H9 (cell line): ENCODE measurements around the gene FREM2. TPM values are rescaled to one million over a fixed set of nuclear protein-coding genes. Genes with fewer than 3 reads are reported as not detected.
A peak's percentile ranks its signal among the peaks of the same experiment; 100 is the strongest.

ENCODE experiments used
- DNase-seq: peaks from one replicate; pipeline ENCODE4 v3.0.0-alpha.2; 2017
- H2AFZ ChIP-seq: one replicate; pipeline ENCODE4 v1.6.1; 2013; ENCODE audit warnings: mild to moderate bottlenecking, low read length, control low read depth, moderate library complexity
- H2AK5ac ChIP-seq: 2 replicates; pipeline ENCODE4 v1.6.1; 2013; ENCODE audit warnings: low read length, control low read depth, mixed read lengths; ENCODE audit not compliant: insufficient read length
- H2BK120ac ChIP-seq: one replicate; pipeline ENCODE4 v1.6.1; 2013; ENCODE audit warnings: low read depth, mild to moderate bottlenecking, low read length, control low read depth, inconsistent platforms; ENCODE audit not compliant: poor library complexity, severe bottlenecking
- H2BK12ac ChIP-seq: 2 replicates; pipeline ENCODE4 v1.6.1; 2013; ENCODE audit warnings: low read length, control low read depth, mixed read lengths, low read depth; ENCODE audit not compliant: insufficient read length
- H2BK15ac ChIP-seq: 2 replicates; pipeline ENCODE4 v1.6.1; 2013; ENCODE audit warnings: low read depth, low read length, control low read depth
- H2BK20ac ChIP-seq: one replicate; pipeline ENCODE4 v1.6.1; 2013; ENCODE audit warnings: low read depth, mild to moderate bottlenecking, low read length, control low read depth, inconsistent platforms; ENCODE audit not compliant: poor library complexity, severe bottlenecking
- H2BK5ac ChIP-seq: 2 replicates; pipeline ENCODE4 v1.6.1; 2013; ENCODE audit warnings: low read length, control low read depth, mixed read lengths; ENCODE audit not compliant: insufficient read length
- H3K14ac ChIP-seq: 2 replicates; pipeline ENCODE4 v1.6.1; 2013; ENCODE audit warnings: low read length, control low read depth; ENCODE audit not compliant: insufficient read depth
- H3K18ac ChIP-seq: 2 replicates; pipeline ENCODE4 v1.6.1; 2013; ENCODE audit warnings: low read depth, mild to moderate bottlenecking, mixed read lengths, low read length, control low read depth; ENCODE audit not compliant: insufficient read length
- H3K23ac ChIP-seq: 2 replicates; pipeline ENCODE4 v1.6.1; 2013; ENCODE audit warnings: low read length, control low read depth, mixed read lengths, low read depth; ENCODE audit not compliant: insufficient read length
- H3K23me2 ChIP-seq: 2 replicates; pipeline ENCODE4 v1.6.1; 2013; ENCODE audit warnings: low read depth, mild to moderate bottlenecking, mixed read lengths, low read length, control low read depth; ENCODE audit not compliant: insufficient read length, poor library complexity, severe bottlenecking
- H3K27ac ChIP-seq: 2 replicates; pipeline ENCODE4 v1.5.1; 2013; ENCODE audit warnings: low read length, control low read depth, mixed read lengths, low read depth; ENCODE audit not compliant: insufficient read length
- H3K27me3 ChIP-seq: 2 replicates; pipeline ENCODE4 v1.6.1; 2013; ENCODE audit warnings: low read length, control low read depth, inconsistent platforms; ENCODE audit not compliant: insufficient read depth
- H3K4ac ChIP-seq: 2 replicates; pipeline ENCODE4 v1.6.1; 2013; ENCODE audit warnings: low read depth, mild to moderate bottlenecking, control low read depth, inconsistent platforms, low read length, moderate library complexity
- H3K4me1 ChIP-seq: 2 replicates; pipeline ENCODE4 v1.6.1; 2013; ENCODE audit warnings: low read length, control low read depth, inconsistent platforms; ENCODE audit not compliant: insufficient read depth
- H3K4me2 ChIP-seq: 2 replicates; pipeline ENCODE4 v1.6.1; 2013; ENCODE audit warnings: low read length, control low read depth, mixed read lengths; ENCODE audit not compliant: insufficient read length, insufficient read depth
- H3K56ac ChIP-seq: 2 replicates; pipeline ENCODE4 v1.6.1; 2013; ENCODE audit warnings: low read depth, mild to moderate bottlenecking, mixed read lengths, low read length, control low read depth; ENCODE audit not compliant: insufficient read length
- H3K79me1 ChIP-seq: 2 replicates; pipeline ENCODE4 v1.6.1; 2013; ENCODE audit warnings: low read depth, mild to moderate bottlenecking, moderate library complexity, low read length, control low read depth, inconsistent platforms; ENCODE audit not compliant: insufficient read depth, poor library complexity, severe bottlenecking
- H3K79me2 ChIP-seq: 2 replicates; pipeline ENCODE4 v1.6.1; 2013; ENCODE audit warnings: low read length, control low read depth, inconsistent platforms; ENCODE audit not compliant: insufficient read depth
- H3K9ac ChIP-seq: 2 replicates; pipeline ENCODE4 v1.6.1; 2013; ENCODE audit warnings: low read length, control low read depth, mixed read lengths; ENCODE audit not compliant: insufficient read length; ENCODE audit errors: extremely low read depth
- H3K9me3 ChIP-seq: one replicate; pipeline ENCODE4 v1.6.1; 2013; ENCODE audit warnings: low read depth, low read length, inconsistent platforms; ENCODE audit not compliant: control insufficient read depth
- H3T11ph ChIP-seq: one replicate; pipeline ENCODE4 v1.6.1; 2013; ENCODE audit warnings: mild to moderate bottlenecking, low read length, control low read depth, inconsistent platforms
- H4K20me1 ChIP-seq: one replicate; pipeline ENCODE4 v1.6.1; 2013; ENCODE audit not compliant: control insufficient read depth, insufficient read length, insufficient read depth
- H4K5ac ChIP-seq: 2 replicates; pipeline ENCODE4 v1.6.1; 2013; ENCODE audit warnings: low read depth, mild to moderate bottlenecking, mixed read lengths, low read length, control low read depth; ENCODE audit not compliant: insufficient read length
- H4K8ac ChIP-seq: replicated peaks from 2 replicates; pipeline ENCODE4 v1.6.1; 2013; ENCODE audit warnings: low read length, control low read depth, mixed read lengths, low read depth; ENCODE audit not compliant: insufficient read length
- H4K91ac ChIP-seq: 2 replicates; pipeline ENCODE4 v1.6.1; 2013; ENCODE audit warnings: low read depth, mild to moderate bottlenecking, moderate library complexity, mixed read lengths, low read length, control low read depth; ENCODE audit not compliant: insufficient read length
- H3K27ac Mint-ChIP-seq, 3 experiments: 2 replicates in 2 of 3; 3 replicates in 1 of 3; pipeline ENCODE4 v1.8.0; 2020 to 2021; ENCODE audit warnings: mixed read lengths in 3 of 3, mild to moderate bottlenecking in 1 of 3, moderate library complexity in 1 of 3
- H3K27me3 Mint-ChIP-seq: 2 replicates; pipeline ENCODE4 v1.8.0; 2021; ENCODE audit warnings: low read depth, mild to moderate bottlenecking, moderate library complexity, mixed read lengths
- H3K36me3 Mint-ChIP-seq, 3 experiments: 2 replicates in 2 of 3; 3 replicates in 1 of 3; pipeline ENCODE4 v1.8.0; 2020 to 2021; ENCODE audit warnings: low read depth in 3 of 3, mixed read lengths in 3 of 3; ENCODE audit not compliant: insufficient read depth in 1 of 3
- H3K4me1 Mint-ChIP-seq, 2 experiments: 2 replicates each; pipeline ENCODE4 v1.8.0; 2020; ENCODE audit warnings: mixed read lengths in 2 of 2
- H3K4me3 Mint-ChIP-seq, 2 experiments: 2 replicates in 1 of 2; 3 replicates in 1 of 2; pipeline ENCODE4 v1.8.0; 2020 to 2021; ENCODE audit warnings: mild to moderate bottlenecking in 2 of 2, mixed read lengths in 2 of 2, moderate library complexity in 1 of 2
- H3K9me3 Mint-ChIP-seq, 2 experiments: 2 replicates in 1 of 2; 3 replicates in 1 of 2; pipeline ENCODE4 v1.8.0; 2020; ENCODE audit warnings: mild to moderate bottlenecking in 2 of 2, mixed read lengths in 2 of 2, moderate library complexity in 1 of 2
- WGBS: extraction: QIAGEN DNeasy Blood & Tissue Kit; methylation state at CpG from one replicate; pipeline ENCODE4 v1.1.7; 2013; ENCODE audit warnings: missing lambda C conversion rate, low lambda C conversion rate, mixed read lengths; ENCODE audit not compliant: insufficient read length; ENCODE audit errors: extremely low coverage; 5-methylcytosine and 5-hydroxymethylcytosine counted together
- total RNA-seq: library from RNA; stranded (reverse); gene quantifications from 2 replicates; pipeline ENCODE4 v1.2.1, GENCODE V29; 2021
- TF ChIP-seq, protein P1 (sequence below): fragments of 200-600 bp; sonication (generic); conservative IDR thresholded peaks from 3 replicates; pipeline ENCODE4 v1.8.0; 2021; ENCODE audit warnings: antibody characterized with exemption, mild to moderate bottlenecking

Gene FREM2
- total RNA-seq, 1 experiment from 2014 or later = 16.0 TPM

DNA sequence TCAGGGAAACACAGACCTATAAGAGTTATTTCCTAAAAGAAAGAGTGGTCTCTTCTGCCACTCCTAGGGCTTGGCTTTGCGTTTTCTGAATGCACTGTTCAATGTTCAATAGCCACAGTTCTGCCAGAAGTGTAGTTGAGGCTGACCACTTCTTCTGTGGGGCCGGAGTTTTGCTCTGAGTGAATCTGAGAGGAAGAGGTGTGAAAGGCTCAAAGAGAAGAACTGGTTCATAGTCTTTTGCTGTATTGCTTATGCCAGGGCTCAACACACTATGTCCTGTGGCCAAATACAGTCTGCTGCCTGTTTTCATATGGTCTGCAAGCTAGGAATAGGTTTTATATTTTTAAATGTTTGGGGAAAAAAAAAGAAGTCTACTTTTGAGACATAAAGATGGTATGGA, 175.6 kb downstream of the FREM2 start:
- Mint-ChIP-seq H3K27ac (peak overlapping the region in 1 of 3 experiments; percentile 79; a peak in 1 of 7 replicates), H3K4me1 (peaks cover under 1 to 3% of the 10 kb centered on the region in 2 experiments), H3K9me3 (no peaks in the 10 kb centered on the region), H3K27me3 (no peaks in the 10 kb centered on the region), H3K4me3 (no peak overlapping the region), H3K36me3 (peaks cover 0 to 2% (median 0%) of the 10 kb centered on the region in 3 experiments; a peak in 1 of 7 replicates)
- H3K4ac ChIP-seq = no peak overlapping the region
- no peak overlapping the region for H3K4me2 ChIP-seq
- H3K27ac ChIP-seq = no peak overlapping the region
- no peaks in the 10 kb centered on the region for H3K27me3 ChIP-seq
- no peak overlapping the region for H4K91ac ChIP-seq
- no peaks in the 10 kb centered on the region for H4K20me1 ChIP-seq
- H2AK5ac ChIP-seq = no peak overlapping the region
- H3K56ac ChIP-seq = no peak overlapping the region
- H3K23me2 ChIP-seq = no peaks in the 10 kb centered on the region
- H3K23ac ChIP-seq = no peak overlapping the region
- H2AFZ ChIP-seq = no peak overlapping the region
- H3K9ac ChIP-seq = no peak overlapping the region
- H3K79me1 ChIP-seq = no peaks in the 10 kb centered on the region
- H2BK20ac ChIP-seq = no peak overlapping the region
- no peak overlapping the region for H4K5ac ChIP-seq
- no peak overlapping the region for H3K14ac ChIP-seq
- no peaks in the 10 kb centered on the region for H3K79me2 ChIP-seq
- TF ChIP-seq, protein P1, sequence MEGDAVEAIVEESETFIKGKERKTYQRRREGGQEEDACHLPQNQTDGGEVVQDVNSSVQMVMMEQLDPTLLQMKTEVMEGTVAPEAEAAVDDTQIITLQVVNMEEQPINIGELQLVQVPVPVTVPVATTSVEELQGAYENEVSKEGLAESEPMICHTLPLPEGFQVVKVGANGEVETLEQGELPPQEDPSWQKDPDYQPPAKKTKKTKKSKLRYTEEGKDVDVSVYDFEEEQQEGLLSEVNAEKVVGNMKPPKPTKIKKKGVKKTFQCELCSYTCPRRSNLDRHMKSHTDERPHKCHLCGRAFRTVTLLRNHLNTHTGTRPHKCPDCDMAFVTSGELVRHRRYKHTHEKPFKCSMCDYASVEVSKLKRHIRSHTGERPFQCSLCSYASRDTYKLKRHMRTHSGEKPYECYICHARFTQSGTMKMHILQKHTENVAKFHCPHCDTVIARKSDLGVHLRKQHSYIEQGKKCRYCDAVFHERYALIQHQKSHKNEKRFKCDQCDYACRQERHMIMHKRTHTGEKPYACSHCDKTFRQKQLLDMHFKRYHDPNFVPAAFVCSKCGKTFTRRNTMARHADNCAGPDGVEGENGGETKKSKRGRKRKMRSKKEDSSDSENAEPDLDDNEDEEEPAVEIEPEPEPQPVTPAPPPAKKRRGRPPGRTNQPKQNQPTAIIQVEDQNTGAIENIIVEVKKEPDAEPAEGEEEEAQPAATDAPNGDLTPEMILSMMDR = no peak
- H2BK5ac ChIP-seq = no peak overlapping the region
- H3T11ph ChIP-seq = no peak overlapping the region
- no peaks in the 10 kb centered on the region for H3K9me3 ChIP-seq
- no peak overlapping the region for H2BK12ac ChIP-seq
- DNase-seq = no peak
- no peak overlapping the region for H4K8ac ChIP-seq
- no peaks in the 10 kb centered on the region for H3K4me1 ChIP-seq
- no peak overlapping the region for H2BK120ac ChIP-seq
- H3K18ac ChIP-seq = no peak overlapping the region
- no CpG with 5 or more reads among the region's 2 CpGs for WGBS
- no peak overlapping the region for H2BK15ac ChIP-seq
